Mammary epithelial cell (primary cell): ENCODE data around the gene POU3F2.

ENCODE experiments used
- CTCF ChIP-seq, 2 donors: IDR thresholded peaks in 1 of 2; conservative IDR thresholded peaks in 1 of 2; 2 replicates each; pipeline ENCODE4 v1.5.1; 2011 to 2012; ENCODE audit warnings: inconsistent platforms in 2 of 2, low read length in 2 of 2, mild to moderate bottlenecking in 2 of 2, control low read depth in 1 of 2, low read depth in 1 of 2; ENCODE audit not compliant: insufficient read depth in 1 of 2; ENCODE audit errors: extremely low read depth in 1 of 2
- EZH2 ChIP-seq: IDR thresholded peaks from 2 replicates; pipeline ENCODE4 v1.6.1; 2012; ENCODE audit warnings: low read length, inconsistent platforms, borderline replicate concordance

DNA sequence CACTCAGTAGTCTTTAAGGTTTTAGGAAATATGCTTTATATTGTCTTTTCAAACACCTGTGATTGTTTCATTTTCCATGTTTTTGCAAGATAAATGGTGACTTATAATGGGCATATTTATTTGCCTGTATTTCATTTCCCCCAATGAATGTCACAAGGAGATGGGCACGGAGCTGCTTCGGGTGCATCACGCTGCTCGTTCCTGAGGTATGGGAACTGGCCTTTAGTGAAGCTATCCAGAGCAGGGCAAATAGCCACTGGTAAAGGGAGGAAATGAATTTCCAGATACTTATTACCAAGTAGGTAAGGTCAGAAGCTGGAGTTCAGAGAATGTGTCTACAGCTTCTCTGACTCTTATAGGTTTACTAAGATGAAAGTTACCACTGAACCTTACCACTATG is 3.7 kb downstream of the POU3F2 start:
- no peak for TF ChIP-seq CTCF (conservative IDR thresholded peaks at IDR 0.05 in 1 of 2, IDR thresholded peaks at IDR 0.05 in 1 of 2; ENCODE audit: extremely low read depth in 1 of 2, insufficient read depth in 1 of 2, low read depth in 1 of 2, low read length in 2 of 2)
- TF ChIP-seq EZH2 = peak; percentile 49
